ENCODE measurements around the gene RASAL2.

- TF ChIP-seq POLR2AphosphoS5 (IDR thresholded peaks at IDR 0.05; ENCODE audit: low read depth, low read length) (no peak), POLR2A (IDR thresholded peaks at IDR 0.05; ENCODE audit: low read depth, low read length) (no peak), TAF1 (IDR thresholded peaks at IDR 0.05; ENCODE audit: borderline replicate concordance, low read depth, low read length) (no peak)
These were observed 184.1 kb downstream of the RASAL2 start for GRCh38 chr1:178277793-178278530.

Measured in GM12892 (cell line).